ENCODE measurements around the gene FAM110D. TPM values are rescaled to one million over a fixed set of nuclear protein-coding genes. Genes with fewer than 3 reads are reported as not detected.
A peak's percentile ranks its signal among the peaks of the same experiment; 100 is the strongest.

The FAM110D gene
- total RNA-seq, result 2.8 TPM

DNA sequence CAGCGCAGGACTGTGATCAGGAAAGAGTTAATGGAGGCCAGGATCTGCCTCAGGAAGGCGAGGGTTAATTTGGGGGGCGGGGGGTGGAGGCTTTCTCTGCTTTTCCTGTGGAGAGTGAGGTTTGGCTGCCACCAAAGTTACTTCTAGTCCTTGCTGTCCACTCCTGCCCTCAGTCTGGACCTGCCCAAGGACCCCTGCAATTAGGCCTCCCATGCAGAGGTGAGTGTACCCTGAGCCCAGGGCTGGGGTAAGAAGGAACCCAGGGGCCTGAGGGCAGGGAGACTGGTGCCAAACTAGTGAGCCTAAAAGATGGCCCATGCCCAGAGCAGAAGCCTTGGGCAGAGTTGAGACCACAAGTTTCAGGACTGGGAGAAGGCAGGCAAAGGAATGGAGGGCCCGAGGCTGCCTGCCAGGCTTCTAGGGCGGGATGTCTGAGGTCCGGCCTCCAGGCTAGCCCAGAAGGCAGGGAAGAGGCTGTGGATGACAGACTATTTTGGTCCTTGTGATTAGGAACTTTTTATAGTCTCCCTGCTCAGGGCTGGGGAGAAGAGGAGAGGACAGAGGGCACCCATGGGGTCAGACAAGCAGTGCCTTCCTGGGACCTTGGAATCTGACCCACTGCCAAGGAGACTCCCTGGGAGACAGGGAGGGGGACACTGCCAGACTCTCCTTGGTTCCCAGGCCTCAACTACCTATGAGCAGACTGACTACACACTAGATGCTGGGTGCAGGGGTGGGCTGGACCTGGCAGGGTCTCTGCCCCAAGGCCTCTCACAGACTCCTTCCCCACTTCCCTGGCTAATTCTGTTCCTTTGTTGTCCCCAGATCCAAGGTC lies at the start of gene FAM110D:
Gene FAM110D, plus strand, starts transcription at position 172 of the 835 bp plus-strand sequence. CDS start 2,213 bp downstream, outside the sequence.
- DNase-seq (ENCODE audit: low spot score), result no peak

DNA sequence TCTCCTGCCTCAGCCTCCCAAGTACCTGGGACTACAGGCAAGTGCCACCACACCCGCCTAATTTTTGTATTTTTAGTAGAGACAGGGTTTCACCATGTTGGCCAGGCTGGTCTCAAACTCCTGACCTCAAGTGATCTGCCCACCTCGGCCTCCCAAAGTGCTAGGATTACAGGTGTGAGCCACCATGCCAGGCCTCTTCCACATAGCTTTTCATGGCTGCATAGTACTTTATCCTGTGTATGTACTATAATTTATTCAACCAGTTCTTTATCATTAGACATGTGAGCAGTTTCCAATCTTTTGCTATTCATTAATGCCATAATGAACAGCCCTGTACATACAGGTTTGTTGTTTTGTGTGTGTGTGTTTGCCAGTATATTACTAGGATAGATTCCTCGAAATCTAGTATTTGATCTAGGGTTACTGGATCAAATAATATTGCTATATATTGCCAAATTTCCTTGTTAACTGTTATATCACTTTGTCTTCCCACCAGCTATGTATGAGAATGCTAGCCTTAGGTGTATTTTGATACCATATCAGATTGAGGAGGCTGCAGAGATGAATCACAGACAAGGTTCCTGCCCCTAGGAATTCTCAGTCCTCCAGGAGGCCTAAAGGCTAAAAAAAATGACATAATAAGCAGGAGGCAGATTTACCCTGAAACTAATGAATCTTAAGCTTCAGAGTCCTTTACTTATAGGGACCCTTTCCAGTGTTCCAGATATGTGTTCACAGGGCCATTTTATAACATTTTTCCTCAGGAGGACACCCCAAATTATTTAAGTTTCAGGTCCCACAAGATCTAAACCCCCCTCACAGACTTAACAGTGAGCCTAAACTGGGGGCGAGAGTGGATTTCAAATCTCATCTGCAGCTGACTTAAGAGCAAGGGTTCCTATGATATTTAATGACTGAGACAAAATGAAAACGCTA lies 49.4 kb upstream of the FAM110D start:
- DNase-seq (ENCODE audit: low spot score), result no peak

DNA sequence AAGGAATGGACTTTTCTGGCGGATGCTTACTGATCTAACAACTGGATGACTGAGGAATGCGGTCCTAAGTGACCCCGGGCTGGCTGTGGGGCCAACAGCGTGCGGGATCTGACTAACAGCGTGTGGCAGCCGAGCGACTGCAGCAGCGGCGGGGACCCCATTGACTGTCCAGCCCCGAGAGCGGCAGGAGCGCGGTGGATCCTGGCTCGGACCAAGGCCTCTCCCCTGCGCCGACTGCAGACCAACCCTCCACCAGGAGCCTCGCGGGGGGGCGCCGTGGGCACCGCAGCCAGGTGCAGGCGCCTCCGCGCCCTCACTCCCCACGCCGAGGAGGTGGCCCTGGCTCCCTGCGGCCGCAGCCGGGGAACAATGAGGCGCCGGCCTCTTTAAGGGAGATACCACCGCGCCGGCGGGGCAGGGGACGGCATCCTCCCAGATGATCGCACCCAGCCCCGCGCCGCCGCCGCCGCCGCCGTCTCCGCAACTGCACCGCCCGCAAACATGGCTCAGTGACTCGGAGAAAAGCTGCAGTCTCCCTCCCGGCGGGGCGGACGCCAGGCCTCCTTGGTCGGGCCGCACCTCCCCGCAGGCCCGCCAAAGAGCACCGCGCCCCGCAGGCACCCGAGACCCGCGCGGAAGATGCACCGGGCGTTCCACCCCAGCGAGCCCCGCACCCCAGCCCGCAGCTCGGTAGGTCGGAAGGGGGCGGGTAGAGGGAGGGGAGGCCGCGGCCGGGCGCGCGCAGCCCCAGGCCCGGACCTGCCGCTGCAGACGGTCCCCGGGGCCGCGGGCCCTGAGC lies 47.9 kb upstream of the FAM110D start:
- DNase-seq (ENCODE audit: low spot score), result peak; percentile 79

DNA sequence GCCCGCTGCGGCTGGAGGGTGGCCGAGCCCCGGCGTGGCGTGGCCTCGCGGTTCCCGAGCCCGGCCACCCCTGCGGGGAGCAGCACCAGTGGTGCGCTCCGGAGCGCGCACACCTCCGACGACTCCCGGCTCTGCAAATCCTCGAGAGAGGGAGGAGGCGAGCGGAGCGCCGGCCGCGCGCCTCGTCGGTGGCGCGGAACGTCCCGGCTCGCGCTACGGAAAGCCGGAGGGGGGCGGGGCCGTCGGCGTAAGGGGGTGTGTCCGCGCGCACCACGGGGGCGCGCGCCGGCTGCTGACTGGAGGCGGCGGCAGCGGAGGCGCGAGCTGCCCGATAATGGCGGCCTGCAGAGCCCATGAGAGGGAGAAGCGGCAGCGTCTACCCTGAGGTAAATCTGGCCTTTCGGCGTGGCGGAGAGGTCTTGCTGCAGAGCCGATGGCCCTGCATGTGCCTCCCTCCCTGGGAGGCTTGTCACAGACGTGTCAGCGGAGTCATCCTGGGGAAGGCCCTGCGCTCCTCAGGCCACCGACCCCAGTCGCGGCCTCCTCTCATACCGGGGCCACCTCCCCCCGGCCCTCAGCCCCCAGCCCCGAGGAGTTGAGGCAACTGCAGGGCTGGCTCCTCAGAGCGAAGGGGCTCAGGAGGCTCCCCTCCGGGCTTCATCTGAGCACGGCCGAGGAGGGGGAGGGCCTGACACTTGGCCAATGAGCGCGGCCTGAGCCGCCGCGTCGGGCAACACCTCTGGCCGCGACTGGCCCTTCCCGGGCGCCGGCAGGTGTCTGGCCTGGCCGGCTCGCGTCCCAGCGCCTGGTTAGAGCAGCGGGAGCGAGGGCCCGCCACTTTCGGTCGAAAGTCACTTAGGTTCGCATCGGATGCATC lies 47.1 kb upstream of the FAM110D start, which contains the start of gene PDIK1L:
Gene PDIK1L, plus strand, starts transcription at position 295 of the 877 bp plus-strand sequence. CDS start 2,485 bp downstream, outside the sequence.
- DNase-seq (ENCODE audit: low spot score), result peak; percentile 96

DNA sequence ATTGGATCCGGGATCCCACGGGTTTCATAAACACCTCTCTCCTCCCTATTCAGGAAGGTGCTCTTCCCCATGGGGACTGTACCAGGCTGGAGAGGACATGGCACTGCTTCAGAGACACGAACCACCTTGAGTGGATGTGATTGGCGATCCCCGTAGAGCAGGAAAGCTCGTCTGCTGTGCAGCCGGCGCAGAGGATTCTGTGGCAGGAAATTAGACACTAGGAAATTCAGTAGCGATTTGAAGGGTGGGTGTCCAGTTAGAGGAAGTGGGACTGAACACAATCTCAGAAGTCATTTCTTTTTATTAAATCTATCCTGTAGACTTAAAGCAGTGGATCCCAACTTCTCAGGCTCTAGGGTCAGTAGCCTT lies 46.5 kb upstream of the FAM110D start:
- DNase-seq (ENCODE audit: low spot score), result no peak

DNA sequence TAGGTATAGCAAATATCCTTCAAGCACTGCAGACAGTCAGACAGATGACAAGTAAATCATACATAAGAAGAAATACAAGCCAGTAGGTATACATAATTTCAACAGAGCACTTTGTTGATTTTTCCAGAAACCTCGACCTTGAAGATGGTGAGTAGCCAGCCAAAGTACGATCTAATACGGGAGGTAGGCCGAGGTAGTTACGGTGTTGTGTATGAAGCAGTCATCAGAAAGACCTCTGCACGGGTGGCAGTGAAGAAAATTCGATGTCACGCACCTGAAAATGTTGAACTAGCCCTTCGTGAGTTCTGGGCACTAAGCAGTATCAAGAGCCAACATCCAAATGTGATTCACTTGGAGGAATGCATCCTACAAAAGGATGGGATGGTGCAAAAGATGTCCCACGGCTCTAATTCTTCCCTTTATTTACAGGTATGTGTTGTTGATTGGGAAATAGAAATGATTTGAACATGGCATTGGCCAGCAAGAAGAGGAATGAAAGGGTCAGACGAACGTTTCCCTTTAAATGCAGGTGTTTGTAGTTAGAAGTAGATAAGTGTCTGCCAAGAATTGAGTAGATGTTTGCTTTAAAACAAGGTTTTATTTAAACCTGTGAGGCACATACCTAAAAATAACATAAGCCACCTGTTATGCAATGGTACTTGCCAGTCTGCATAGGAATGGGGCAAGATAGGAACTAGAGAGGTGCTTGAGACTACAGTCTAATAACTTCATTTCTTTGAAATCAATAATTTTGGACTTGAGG lies 44.5 kb upstream of the FAM110D start:
- DNase-seq (ENCODE audit: low spot score), result no peak

DNA sequence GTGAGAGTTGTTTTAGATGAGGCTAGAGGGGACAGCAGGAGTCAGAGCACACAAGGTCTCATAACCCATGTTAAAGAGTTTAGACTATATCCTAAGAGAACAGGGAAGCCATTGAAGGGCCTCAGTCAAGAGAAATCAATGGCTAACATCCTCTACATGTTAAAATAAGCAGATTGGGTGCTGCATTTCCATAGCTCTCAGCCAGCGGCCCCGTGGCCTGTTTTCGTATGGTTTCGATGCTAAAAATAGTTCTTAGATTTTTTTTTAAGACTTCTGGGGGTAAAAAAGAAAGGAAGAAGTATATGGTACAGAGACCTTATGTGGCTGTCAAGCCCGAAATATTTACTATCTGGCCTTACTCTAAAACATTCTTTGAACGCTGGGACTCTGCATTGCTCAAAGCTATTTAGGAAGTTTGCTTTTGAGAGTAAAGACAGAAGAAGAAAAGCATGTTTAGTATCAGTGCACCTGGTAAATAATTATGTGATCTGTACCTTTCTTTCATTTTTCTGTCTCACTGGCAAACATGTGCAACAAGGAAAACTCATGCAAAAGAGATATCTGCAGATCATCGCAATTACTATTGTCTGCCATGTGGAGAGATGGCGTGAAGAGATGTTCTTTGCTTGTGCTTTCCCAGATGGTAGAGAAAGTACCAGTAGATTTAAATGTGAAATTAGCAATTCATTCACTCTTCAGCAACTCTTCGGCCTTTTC lies 38.8 kb upstream of the FAM110D start:
- DNase-seq (ENCODE audit: low spot score), result no peak

DNA sequence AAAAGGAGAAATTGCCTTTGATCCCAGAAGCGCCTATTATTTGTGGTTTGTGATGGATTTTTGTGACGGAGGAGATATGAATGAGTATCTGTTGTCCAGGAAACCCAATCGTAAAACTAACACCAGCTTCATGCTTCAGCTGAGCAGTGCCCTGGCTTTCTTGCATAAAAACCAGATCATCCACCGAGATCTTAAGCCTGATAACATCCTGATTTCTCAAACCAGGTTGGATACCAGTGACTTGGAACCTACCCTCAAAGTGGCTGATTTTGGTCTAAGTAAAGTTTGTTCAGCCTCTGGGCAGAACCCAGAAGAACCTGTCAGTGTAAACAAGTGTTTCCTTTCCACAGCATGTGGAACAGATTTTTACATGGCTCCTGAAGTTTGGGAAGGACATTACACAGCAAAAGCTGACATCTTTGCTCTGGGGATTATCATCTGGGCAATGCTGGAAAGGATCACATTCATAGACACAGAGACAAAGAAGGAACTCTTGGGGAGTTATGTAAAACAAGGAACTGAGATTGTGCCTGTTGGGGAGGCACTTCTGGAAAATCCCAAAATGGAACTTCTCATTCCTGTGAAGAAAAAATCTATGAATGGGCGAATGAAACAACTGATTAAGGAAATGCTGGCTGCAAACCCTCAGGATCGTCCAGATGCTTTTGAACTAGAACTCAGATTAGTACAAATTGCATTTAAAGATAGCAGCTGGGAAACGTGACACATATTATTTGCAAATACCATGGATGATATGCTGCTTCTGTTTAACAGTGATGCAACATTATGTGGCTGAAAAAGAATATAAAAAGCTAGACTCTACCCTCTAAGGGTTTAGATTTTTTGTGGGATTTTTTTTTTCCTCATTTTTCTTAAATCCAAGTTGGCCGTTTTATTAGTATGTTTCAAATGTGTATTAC lies 36.8 kb upstream of the FAM110D start:
- DNase-seq (ENCODE audit: low spot score), result no peak

DNA sequence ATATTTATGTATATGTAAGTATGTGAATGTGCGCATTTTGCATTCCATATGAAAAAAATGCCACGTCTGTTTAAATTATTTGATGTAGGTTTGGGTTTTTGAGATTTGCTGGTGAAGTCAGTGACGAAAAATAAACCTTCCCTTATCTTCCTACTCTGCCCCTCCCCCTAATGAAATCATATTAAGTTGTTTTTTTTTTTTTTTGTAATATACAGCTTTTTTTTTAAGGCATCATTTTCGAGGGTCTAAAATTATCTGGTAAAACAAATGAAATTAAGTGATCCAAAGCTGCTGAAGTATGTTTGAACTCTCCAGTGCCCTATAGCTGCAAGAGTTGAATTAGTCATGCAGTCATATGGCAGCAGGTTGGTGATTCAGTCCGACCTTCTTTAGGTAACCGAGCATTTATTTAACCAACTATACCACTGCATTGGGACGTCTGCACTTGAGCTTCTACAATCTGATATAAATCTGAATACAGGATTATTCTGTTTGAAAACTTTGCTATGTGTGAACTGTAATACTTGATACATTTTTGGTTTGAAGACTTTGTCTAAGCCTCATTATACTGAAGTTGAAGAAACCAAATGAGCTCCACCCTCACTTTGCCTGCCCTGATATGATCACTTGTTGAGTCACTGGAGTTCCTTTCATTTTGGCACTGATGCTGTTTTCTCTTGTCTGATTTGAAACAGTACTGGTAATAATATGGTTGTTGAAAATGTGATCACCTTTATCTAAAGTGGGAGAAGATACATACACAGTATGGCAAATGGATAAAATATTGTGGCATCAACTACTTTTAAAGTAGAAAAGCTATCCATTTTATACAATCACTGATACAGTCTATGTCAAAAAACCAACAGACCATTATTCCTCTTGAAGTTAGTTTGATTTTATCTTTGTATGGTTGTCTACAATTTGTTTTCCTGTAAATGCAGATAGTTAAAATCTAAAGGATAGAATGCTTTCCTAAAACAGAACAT lies 35.6 kb upstream of the FAM110D start:
- DNase-seq (ENCODE audit: low spot score), result no peak

DNA sequence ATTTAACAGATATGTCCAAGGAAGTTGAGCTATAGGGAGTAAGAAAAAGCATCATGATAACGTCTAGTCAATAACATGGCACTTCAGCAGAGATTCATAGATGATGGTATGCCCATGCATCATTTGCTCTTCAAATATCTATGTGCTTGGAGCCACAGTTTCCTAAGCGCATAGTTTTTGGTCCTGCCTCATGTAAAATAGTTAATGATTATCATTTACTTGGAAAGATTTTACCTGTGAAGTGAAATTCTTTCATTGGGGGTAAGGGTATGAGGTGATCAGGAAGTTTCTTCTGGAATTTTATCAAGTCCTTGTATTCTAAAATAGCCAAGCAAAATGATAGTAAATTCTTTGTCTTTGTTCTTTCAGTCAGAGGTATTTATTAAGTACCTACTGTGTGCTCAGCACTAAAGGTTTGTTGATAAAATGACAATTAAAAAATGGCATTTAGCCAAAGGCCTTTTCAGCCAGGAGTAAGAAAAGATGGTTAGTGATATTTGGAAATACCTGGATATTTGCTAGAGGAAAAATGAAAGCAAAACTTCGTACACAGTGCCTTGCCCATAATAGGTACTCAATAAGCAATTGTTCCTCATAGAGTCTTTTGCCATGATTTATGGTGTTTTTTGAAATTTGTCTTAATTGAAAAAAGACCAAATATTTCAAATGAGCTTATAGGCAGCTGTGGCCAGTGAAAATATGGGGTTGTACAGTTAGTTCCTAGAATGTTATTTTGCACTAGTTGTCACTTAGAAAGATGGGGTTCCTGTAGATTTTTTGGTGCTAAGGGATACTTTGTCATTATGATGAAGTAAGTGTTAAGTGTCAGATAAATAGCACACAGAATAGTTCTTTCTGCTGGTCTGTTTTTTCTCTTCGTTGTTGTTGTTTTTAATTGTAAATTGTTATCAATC lies 34.2 kb upstream of the FAM110D start:
- no peak for DNase-seq (ENCODE audit: low spot score)

DNA sequence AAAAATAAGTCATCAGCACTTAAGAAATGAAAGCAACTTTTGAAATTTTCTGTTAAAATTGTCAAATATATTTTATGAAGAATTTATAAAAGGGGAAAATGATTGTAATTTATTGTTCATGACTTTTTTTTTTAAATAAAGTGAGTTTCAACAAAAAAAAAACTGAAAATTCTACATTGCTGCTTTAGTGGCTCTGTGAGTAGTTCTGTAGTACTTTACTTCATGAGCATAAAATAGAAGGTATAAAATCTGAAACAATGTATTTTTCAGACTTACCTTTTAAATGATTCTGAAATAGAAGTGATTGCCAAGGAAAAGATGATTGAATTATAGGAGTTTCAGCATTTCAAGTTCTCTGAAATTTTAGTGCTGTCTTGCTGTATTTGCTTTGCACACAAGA lies 33.5 kb upstream of the FAM110D start:
- DNase-seq (ENCODE audit: low spot score), result no peak

DNA sequence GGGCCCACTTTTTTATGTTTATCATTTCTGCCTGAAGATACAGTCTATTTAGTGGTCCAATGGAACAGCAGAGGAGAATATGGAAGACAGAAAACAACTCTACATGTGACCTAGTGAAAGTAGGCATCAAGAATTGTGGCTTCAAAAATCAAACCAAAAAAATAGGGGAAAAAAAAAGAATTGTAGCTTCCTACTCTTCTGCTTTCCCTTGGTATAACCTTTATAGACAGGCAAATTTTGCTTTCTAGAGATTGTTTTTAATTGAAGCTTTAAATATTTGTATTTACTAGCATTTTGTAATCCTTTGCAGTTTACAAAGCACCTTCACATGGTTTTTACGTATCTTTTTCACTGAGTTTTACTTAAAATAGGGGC lies 32.9 kb upstream of the FAM110D start:
- DNase-seq (ENCODE audit: low spot score), result no peak

DNA sequence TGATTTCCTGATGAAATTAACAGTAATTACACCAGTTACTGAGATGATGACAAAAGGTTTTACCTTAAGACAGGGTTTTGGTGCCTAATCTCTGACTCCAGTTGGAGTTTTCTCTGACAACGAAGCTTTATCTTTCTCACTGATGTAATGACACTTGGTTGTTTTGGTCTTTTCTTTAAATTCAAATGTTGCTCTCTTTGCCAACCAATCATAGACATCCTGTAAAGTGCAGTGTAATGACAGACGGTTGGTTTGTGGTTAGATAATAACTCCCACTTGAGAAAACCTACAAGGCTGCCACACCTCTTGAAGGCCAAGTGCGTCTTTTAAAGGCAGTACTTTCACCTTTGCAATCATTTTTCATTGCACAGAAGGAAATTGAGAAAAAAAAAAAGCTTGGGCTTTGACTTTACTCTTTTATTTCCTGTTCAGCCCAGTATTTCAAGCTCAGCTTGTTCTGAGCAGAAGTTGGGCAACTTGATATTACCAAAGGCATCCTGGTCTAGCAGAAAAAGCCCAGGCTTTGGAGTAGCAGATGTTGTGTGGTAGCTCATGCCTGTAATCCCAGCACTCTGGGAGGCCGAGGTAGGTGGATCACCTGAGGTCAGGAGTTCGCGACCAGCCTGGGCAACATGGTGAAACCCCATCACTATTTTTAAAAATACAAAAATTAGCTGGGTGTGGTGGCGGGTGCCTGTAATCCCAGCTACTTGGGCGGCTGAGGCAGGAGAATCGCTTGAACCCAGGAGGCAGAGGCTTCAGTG lies 32.4 kb upstream of the FAM110D start:
- peak; percentile 40 for DNase-seq (ENCODE audit: low spot score)

DNA sequence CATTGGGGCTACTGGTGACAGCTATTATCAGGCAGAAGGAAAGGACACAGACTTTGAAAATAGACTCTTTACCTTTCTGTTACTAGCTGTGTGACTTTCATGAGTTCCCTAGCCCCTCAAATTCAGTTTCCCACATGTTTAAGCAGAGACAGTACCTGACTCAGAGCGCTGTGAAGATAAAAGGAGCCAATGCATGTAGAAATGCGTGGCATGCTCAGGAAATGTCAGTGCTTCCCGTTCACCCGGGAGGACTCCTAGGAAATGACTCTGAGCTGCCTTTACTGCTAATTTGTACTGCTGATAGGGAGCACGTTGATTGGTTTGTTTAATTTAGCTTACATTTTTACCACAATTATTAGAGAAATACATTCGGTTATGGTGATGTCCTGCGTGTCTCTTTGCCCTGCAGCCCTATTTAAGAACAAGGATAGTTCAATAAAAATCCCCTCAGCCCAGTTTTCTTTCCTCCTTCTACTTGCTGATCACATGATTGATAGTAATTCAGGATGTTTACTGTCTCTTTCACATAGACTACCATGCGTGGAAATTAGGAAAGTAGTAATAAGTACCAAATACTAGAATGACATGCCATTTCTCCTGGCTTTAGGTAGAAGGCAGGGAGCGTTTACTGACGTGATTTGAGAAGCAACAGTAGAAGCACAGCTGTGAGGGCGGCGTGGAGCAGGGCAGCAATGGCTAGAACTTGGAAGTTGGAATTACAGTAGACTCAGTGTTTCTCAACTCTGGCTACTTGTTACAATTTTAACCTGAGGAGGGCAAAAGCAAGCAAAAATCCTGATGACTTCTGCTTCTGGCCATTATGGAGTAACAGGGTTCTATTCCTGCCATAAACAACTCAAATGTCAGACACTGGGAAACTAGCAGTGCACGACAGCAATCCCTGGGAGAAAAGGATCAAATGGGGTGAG lies 31.4 kb upstream of the FAM110D start:
- DNase-seq (ENCODE audit: low spot score), result no peak

All from mucosa of gallbladder (tissue), 1 donor.